ENCODE data around the gene PEF1.

PEF1 gene

DNA sequence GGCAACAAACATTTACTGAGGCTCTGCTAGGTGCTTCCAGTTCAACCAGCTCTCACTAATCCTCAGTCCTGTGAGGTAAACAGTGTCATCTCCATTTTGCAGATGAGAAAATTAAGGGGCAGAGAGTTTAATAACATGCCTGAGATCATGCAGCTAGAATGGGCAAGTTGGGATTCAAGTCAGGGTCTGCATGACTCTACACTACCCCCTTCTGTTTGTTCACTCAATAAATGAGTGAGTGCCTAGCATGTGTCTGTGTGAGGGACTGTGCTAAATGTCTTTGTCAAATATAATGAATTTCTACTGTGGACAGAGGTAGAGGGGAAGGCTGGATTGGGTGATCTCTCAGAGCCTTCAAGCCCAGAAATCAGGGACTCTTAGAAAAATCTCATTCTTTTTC lies 4.5 kb downstream of the PEF1 start:
- TF ChIP-seq ZBTB7A (IDR thresholded peaks at IDR 0.05; ENCODE audit: low read depth) (no peak), NFIC (IDR thresholded peaks at IDR 0.05) (no peak), CREB1 (IDR thresholded peaks at IDR 0.05; ENCODE audit: low read depth) (no peak), TEAD4 (IDR thresholded peaks at IDR 0.05) (no peak), CEBPB (IDR thresholded peaks at IDR 0.05) (no peak), YY1 (IDR thresholded peaks at IDR 0.05; ENCODE audit: low read depth) (no peak), EGR1 (IDR thresholded peaks at IDR 0.05) (no peak), RAD21 (IDR thresholded peaks at IDR 0.05; ENCODE audit: low read depth) (no peak), TCF12 (IDR thresholded peaks at IDR 0.05; ENCODE audit: low read depth) (no peak), EP300 (IDR thresholded peaks at IDR 0.05; ENCODE audit: borderline replicate concordance) (no peak)
- TF ChIP-seq, protein P1, sequence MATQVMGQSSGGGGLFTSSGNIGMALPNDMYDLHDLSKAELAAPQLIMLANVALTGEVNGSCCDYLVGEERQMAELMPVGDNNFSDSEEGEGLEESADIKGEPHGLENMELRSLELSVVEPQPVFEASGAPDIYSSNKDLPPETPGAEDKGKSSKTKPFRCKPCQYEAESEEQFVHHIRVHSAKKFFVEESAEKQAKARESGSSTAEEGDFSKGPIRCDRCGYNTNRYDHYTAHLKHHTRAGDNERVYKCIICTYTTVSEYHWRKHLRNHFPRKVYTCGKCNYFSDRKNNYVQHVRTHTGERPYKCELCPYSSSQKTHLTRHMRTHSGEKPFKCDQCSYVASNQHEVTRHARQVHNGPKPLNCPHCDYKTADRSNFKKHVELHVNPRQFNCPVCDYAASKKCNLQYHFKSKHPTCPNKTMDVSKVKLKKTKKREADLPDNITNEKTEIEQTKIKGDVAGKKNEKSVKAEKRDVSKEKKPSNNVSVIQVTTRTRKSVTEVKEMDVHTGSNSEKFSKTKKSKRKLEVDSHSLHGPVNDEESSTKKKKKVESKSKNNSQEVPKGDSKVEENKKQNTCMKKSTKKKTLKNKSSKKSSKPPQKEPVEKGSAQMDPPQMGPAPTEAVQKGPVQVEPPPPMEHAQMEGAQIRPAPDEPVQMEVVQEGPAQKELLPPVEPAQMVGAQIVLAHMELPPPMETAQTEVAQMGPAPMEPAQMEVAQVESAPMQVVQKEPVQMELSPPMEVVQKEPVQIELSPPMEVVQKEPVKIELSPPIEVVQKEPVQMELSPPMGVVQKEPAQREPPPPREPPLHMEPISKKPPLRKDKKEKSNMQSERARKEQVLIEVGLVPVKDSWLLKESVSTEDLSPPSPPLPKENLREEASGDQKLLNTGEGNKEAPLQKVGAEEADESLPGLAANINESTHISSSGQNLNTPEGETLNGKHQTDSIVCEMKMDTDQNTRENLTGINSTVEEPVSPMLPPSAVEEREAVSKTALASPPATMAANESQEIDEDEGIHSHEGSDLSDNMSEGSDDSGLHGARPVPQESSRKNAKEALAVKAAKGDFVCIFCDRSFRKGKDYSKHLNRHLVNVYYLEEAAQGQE (IDR thresholded peaks at IDR 0.05; ENCODE audit: low read depth) = no peak

DNA sequence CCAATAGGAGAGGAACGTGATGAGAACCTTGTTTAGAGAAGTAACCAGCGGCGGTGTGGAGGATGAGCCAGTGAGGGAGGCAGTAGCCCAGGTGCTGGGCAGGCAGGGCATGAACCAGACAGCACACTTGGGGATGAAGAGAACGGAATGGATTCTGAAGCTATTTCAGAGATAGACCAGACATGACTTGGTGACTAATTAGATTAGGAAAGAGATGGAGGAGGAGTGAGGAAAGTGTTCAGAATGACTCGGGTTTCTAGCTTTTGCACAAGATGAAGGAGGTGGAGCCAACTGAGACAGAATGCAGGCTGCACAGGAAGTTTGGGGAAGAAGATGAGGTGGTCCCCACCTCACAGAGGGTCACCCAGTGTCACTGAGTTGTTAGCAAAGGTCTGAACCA lies 5.1 kb downstream of the PEF1 start:
- TF ChIP-seq, protein P1 (IDR thresholded peaks at IDR 0.05; ENCODE audit: low read depth) = no peak
- TF ChIP-seq NFIC (IDR thresholded peaks at IDR 0.05) (no peak), ZBTB7A (IDR thresholded peaks at IDR 0.05; ENCODE audit: low read depth) (no peak), TEAD4 (IDR thresholded peaks at IDR 0.05) (no peak), TAF1 (IDR thresholded peaks at IDR 0.05; ENCODE audit: low read depth) (no peak), CEBPB (IDR thresholded peaks at IDR 0.05) (no peak), FOXM1 (IDR thresholded peaks at IDR 0.05; ENCODE audit: borderline replicate concordance, low read depth) (no peak), CREB1 (IDR thresholded peaks at IDR 0.05; ENCODE audit: low read depth) (no peak), YY1 (IDR thresholded peaks at IDR 0.05; ENCODE audit: low read depth) (no peak), EGR1 (IDR thresholded peaks at IDR 0.05) (no peak), TCF12 (IDR thresholded peaks at IDR 0.05; ENCODE audit: low read depth) (no peak)
- TF ChIP-seq, protein P2, sequence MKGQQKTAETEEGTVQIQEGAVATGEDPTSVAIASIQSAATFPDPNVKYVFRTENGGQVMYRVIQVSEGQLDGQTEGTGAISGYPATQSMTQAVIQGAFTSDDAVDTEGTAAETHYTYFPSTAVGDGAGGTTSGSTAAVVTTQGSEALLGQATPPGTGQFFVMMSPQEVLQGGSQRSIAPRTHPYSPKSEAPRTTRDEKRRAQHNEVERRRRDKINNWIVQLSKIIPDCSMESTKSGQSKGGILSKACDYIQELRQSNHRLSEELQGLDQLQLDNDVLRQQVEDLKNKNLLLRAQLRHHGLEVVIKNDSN (IDR thresholded peaks at IDR 0.05) = no peak
- TF ChIP-seq, protein P3, sequence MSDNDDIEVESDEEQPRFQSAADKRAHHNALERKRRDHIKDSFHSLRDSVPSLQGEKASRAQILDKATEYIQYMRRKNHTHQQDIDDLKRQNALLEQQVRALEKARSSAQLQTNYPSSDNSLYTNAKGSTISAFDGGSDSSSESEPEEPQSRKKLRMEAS (IDR thresholded peaks at IDR 0.05) = no peak

DNA sequence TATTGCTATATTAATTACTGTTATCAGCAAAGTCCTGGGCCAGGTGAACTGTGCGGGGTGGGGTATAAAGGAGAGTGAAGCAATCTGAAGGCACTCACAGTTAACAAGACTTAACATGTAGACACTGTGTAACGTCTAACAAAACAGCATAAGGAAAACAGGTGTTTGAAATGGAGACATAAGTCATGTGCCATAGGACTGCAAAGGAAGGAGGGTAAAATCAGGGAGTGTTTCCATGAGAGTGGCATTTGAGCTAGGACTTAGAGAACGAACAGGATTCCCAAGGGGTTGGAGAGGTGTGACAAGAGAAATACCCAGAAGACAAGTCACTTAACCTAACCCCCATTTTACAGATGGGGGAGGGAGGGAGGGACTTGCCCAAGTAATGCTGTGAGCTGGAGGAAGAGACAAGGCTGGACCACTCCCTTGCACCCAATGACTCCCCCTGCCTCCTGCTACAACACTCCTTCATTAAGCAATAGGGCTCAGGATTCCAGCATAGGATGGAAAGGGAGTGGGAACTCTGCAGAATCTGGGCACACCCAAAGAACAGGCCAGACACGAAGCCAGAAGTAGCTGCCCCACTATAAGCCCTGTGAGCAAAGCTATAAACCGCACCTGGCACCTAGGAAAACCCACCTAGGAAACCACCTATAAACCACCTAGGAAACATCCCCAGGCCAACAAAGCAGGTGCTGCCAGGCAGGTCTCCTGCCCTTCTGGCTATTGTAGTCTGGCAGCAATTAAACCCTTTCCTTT lies 6.6 kb downstream of the PEF1 start:
- no peak for TF ChIP-seq TCF12 (IDR thresholded peaks at IDR 0.05; ENCODE audit: low read depth)
- TF ChIP-seq, protein P3 (IDR thresholded peaks at IDR 0.05) = no peak
- TF ChIP-seq, protein P2 (IDR thresholded peaks at IDR 0.05) = no peak
- TF ChIP-seq EGR1 (IDR thresholded peaks at IDR 0.05) = no peak
- no peak for TF ChIP-seq CREB1 (IDR thresholded peaks at IDR 0.05; ENCODE audit: low read depth)
- TF ChIP-seq NFIC (IDR thresholded peaks at IDR 0.05) = no peak
- TF ChIP-seq ZBTB7A (IDR thresholded peaks at IDR 0.05; ENCODE audit: low read depth) = no peak
- TF ChIP-seq TAF1 (IDR thresholded peaks at IDR 0.05; ENCODE audit: low read depth) = no peak
- no peak for TF ChIP-seq TEAD4 (IDR thresholded peaks at IDR 0.05)
- TF ChIP-seq RAD21 (IDR thresholded peaks at IDR 0.05; ENCODE audit: low read depth) = no peak

DNA sequence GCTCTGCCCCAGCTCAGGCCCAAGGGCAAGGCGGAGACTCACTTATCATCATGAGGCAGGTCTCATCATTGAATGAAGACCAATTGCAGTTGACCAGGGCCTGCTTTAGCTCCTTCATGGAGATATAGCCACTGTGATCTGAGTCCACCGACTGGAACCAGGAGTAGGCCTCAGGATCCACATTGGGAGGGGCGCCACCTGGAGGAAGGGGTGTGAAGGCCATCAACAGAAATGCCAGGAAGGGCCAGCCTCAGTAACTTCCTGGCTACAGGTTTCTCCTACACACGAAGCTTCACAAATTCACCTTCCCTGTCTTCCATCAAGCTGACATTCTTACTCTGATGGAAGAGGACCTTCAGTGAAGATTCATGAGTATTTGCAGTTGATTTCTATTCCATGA lies 11.6 kb downstream of the PEF1 start:
- no peak for TF ChIP-seq EGR1 (IDR thresholded peaks at IDR 0.05)
- peak; percentile 33; the same call in 1 of the 2 replicates for TF ChIP-seq RAD21 (IDR thresholded peaks at IDR 0.05; ENCODE audit: low read depth)

DNA sequence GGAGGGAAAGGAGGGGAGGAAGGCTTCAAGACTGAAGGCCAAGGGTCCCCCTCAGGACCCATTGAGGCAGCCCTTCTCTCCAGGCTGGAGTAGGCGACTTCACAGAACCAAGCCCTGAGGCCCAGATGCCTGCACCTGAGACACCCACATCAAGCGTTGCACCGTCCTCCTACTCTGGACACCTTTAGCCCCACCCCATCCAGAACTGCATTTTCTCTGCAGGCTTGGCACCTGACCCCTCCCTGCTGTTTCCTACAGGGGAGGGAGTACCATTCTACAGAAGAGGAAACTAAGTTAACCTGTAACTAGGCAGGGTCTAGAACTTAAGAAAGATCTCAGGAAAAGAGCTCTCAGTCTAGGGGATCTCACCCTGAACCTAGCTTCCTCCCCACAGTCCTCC lies 12.0 kb downstream of the PEF1 start:
- TF ChIP-seq TCF12 (IDR thresholded peaks at IDR 0.05; ENCODE audit: low read depth) (no peak), EP300 (IDR thresholded peaks at IDR 0.05; ENCODE audit: borderline replicate concordance) (no peak), TAF1 (IDR thresholded peaks at IDR 0.05; ENCODE audit: low read depth) (no peak), FOXM1 (IDR thresholded peaks at IDR 0.05; ENCODE audit: borderline replicate concordance, low read depth) (no peak), EGR1 (IDR thresholded peaks at IDR 0.05) (no peak), RAD21 (IDR thresholded peaks at IDR 0.05; ENCODE audit: low read depth) (no peak), YY1 (IDR thresholded peaks at IDR 0.05; ENCODE audit: low read depth) (no peak), ZBTB7A (IDR thresholded peaks at IDR 0.05; ENCODE audit: low read depth) (no peak), CEBPB (IDR thresholded peaks at IDR 0.05) (no peak), TEAD4 (IDR thresholded peaks at IDR 0.05) (no peak), NFIC (IDR thresholded peaks at IDR 0.05) (no peak)
- TF ChIP-seq, protein P3 (IDR thresholded peaks at IDR 0.05) = no peak
- TF ChIP-seq, protein P2 (IDR thresholded peaks at IDR 0.05) = no peak
